HCT116 (cell line): Measurements from ENCODE around the gene NEDD4L. TPM values are rescaled to one million over a fixed set of nuclear protein-coding genes. Genes with fewer than 3 reads are reported as not detected.

Source experiments
- CBX3 ChIP-seq: IDR thresholded peaks from 2 replicates; pipeline ENCODE4 v1.6.1; 2012; ENCODE audit warnings: low read depth
- EGR1 ChIP-seq: IDR thresholded peaks from 2 replicates; pipeline ENCODE4 v1.6.1; 2012; ENCODE audit warnings: low read depth
- REST ChIP-seq: IDR thresholded peaks from 2 replicates; pipeline ENCODE4 v1.6.1; 2012; ENCODE audit warnings: low read depth
- SRF ChIP-seq: IDR thresholded peaks from 2 replicates; pipeline ENCODE4 v1.6.1; 2012; ENCODE audit warnings: low read depth
- TCF7L2 ChIP-seq: IDR thresholded peaks from 2 replicates; pipeline ENCODE4 v1.7.0; 2011; ENCODE audit warnings: borderline replicate concordance, inconsistent platforms; ENCODE audit not compliant: insufficient read depth, insufficient read length; ENCODE audit errors: extremely low read depth
- ZBTB33 ChIP-seq: IDR thresholded peaks from 2 replicates; pipeline ENCODE4 v1.6.1; 2011; ENCODE audit warnings: mild to moderate bottlenecking, low read length, moderate library complexity; ENCODE audit not compliant: insufficient replicate concordance; ENCODE audit errors: extremely low read depth
- total RNA-seq: library from RNA; stranded (reverse); gene quantifications from one replicate; pipeline ENCODE4 v1.2.1, GENCODE V29; 2021; ENCODE audit not compliant: unreplicated experiment

The NEDD4L gene
- total RNA-seq, 1 experiment from 2014 or later: 41.5 TPM

GRCh38 chr18:58258692-58259342 is 214.8 kb downstream of the NEDD4L start (continued):
- TF ChIP-seq TCF7L2: no peak
- TF ChIP-seq REST: no peak
- TF ChIP-seq ZBTB33: no peak
- no peak for TF ChIP-seq SRF
- TF ChIP-seq CBX3: no peak
- TF ChIP-seq EGR1: no peak
